Activated T-cell treated with anti-CD3 and anti-CD28 coated beads for 1 hour (primary cell): ENCODE results near the gene C6orf62.
"Not testable (repeated sequence)": the region's sequence is repeated elsewhere in the genome, so short reads cannot be mapped to it uniquely, and the experiment has no call there.

Source experiments
- DNase-seq: peaks from one replicate; pipeline ENCODE4 v3.0.0-alpha.2; 2020; ENCODE audit warnings: low read depth

The C6orf62 gene

GRCh38 chr6:24743265-24743943, 24.4 kb upstream of the C6orf62 start:
- DNase-seq: no peak

GRCh38 chr6:24742216-24742738, 23.3 kb upstream of the C6orf62 start:
- no peak for DNase-seq

GRCh38 chr6:24740861-24741260, 21.9 kb upstream of the C6orf62 start:
- no peak for DNase-seq

GRCh38 chr6:24738741-24739140, 19.8 kb upstream of the C6orf62 start:
- DNase-seq: no peak

GRCh38 chr6:24734710-24735109, 15.8 kb upstream of the C6orf62 start:
- DNase-seq: not testable (repeated sequence)

GRCh38 chr6:24734166-24734565, 15.2 kb upstream of the C6orf62 start:
- DNase-seq: no peak

GRCh38 chr6:24731456-24732134, 12.6 kb upstream of the C6orf62 start:
- DNase-seq: not testable (repeated sequence)

- DNase-seq: not testable (repeated sequence)
These were observed 11.7 kb upstream of the C6orf62 start for GRCh38 chr6:24730653-24731052.

GRCh38 chr6:24723270-24723669, 4.3 kb upstream of the C6orf62 start:
- DNase-seq: no peak

GRCh38 chr6:24721461-24722215, 2.7 kb upstream of the C6orf62 start:
- no peak for DNase-seq

GRCh38 chr6:24720604-24721460, 1.9 kb upstream of the C6orf62 start:
- peak; percentile 100 for DNase-seq

- DNase-seq: peak; percentile 70
These were observed 1.2 kb upstream of the C6orf62 start for GRCh38 chr6:24720131-24720603.

GRCh38 chr6:24718449-24719124, 367 bp downstream of the C6orf62 start:
- DNase-seq: no peak

GRCh38 chr6:24716602-24717148, 2.3 kb downstream of the C6orf62 start:
- not testable (repeated sequence) for DNase-seq

GRCh38 chr6:24710519-24711303, 8.2 kb downstream of the C6orf62 start:
- DNase-seq: no peak

GRCh38 chr6:24709014-24709711, 9.8 kb downstream of the C6orf62 start:
- no peak for DNase-seq

- DNase-seq: no peak
These were observed 10.3 kb downstream of the C6orf62 start for GRCh38 chr6:24708612-24709011.

- no peak for DNase-seq
These were observed 14.5 kb downstream of the C6orf62 start for GRCh38 chr6:24704468-24704867.

GRCh38 chr6:24702720-24703282, 16.2 kb downstream of the C6orf62 start:
- no peak for DNase-seq
